SK-N-SH treated with all-trans-retinoic acid at 6 μM for 48 hours (cell line): ENCODE measurements around the gene ST6GALNAC2.

Experiments used
- ARNTL ChIP-seq: fragments of 450-650 bp; formaldehyde crosslinking; IDR thresholded peaks from 2 replicates; pipeline ENCODE4 v1.5.0; 2020; ENCODE audit warnings: low read depth, mild to moderate bottlenecking, moderate library complexity, borderline replicate concordance
- ZNF8 ChIP-seq: fragments of 450-650 bp; formaldehyde crosslinking; IDR thresholded peaks from 2 replicates; pipeline ENCODE4 v1.5.0; 2020; ENCODE audit warnings: mild to moderate bottlenecking, moderate library complexity
- TF ChIP-seq, protein P1 (sequence below): fragments of 250-450 bp; sonication (Bioruptor Pico); IDR thresholded peaks from 2 replicates; pipeline ENCODE4 v1.8.0; 2021; ENCODE audit warnings: low read depth, mild to moderate bottlenecking, moderate library complexity, borderline replicate concordance

DNA sequence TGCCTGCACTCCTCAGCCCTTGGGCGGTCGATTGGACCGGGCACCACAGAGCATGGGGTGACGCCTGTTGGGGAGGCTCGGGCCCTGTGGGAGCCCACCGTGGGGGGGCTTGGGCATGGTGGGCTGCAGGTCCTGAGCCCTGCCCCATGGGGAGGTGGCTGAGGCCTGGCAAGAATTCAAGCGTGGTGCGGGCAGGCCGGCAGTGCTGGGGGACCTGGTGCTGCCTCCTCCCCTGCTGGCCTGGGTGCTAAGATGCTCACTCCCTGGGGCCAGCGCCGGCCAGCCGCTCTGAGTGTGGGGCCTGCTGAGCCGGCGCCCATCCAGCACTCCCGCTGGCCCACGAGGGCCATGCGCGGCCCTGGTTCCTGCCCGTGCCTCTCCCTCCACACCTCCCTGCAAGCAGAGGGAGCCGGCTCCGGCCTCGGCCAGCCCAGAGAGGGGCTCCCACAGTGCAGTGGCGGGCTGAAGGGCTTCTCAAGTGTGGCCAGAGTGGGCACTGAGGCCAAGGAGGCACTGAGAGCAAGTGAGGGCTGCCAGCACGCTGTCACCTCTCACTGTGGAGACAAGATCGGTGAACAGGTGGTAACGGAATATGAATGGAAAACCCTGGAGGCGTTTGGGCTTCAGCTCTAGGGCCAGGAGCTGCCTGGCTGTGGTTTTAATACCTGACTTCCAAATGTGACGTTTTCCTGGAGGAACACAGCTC, 29.4 kb upstream of the ST6GALNAC2 start:
- TF ChIP-seq, protein P1, sequence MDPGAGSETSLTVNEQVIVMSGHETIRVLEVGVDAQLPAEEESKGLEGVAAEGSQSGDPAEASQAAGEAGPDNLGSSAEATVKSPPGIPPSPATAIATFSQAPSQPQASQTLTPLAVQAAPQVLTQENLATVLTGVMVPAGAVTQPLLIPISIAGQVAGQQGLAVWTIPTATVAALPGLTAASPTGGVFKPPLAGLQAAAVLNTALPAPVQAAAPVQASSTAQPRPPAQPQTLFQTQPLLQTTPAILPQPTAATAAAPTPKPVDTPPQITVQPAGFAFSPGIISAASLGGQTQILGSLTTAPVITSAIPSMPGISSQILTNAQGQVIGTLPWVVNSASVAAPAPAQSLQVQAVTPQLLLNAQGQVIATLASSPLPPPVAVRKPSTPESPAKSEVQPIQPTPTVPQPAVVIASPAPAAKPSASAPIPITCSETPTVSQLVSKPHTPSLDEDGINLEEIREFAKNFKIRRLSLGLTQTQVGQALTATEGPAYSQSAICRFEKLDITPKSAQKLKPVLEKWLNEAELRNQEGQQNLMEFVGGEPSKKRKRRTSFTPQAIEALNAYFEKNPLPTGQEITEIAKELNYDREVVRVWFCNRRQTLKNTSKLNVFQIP, result no peak
- TF ChIP-seq ZNF8 (CRISPR knock-in tag), result no peak
- TF ChIP-seq ARNTL (CRISPR knock-in tag), result no peak
